Ovary (tissue), 3 donors: ENCODE data around the gene COPZ1.

ENCODE experiments used
- CTCF ChIP-seq, 3 donors: fragments of 450-650 bp in 2 of 3; fragments of 200-600 bp in 1 of 3; IDR thresholded peaks; one replicate each; pipeline versions ENCODE4 v1.5.1 to v1.8.0; 2016 to 2022; ENCODE audit warnings: antibody characterized with exemption in 3 of 3, mild to moderate bottlenecking in 1 of 3
- EP300 ChIP-seq: sonication (generic); formaldehyde crosslinking; IDR thresholded peaks from one replicate; pipeline ENCODE4 v1.6.1; 2017; ENCODE audit warnings: antibody characterized with exemption
- donor health status: DM: no; HTN: no; CAD: no.

DNA sequence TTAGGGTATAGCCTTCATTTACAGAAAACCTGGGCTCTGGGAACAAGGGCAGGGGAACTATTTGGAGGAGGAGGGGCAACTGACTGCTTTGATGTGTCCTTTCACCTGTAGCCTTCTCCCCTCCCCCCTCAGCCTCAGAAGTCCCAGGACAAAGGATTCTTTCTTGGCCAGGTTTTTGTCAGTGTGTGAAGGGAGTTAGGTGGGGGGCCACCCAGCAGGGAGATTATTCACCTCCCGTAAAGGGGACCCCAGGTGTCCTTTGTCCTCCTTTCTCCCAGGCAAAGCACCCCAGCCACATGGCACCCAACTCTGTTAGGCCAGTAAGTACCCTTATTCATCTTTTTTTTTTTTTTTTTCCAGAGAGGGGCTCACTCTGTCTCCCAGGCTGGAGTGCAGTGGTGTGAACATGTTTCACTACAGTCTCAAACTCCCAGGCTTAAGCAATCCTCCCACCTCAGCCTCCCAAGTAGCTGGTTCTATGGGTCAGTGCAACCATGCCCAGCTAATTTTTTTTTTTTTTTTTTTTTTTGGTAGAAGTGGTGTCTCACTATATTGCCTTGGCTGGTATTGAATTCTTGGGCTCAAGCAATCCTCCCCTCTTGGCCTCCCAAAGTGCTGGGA lies 23.4 kb upstream of the COPZ1 start:
- no peak for TF ChIP-seq CTCF (IDR thresholded peaks at IDR 0.05)
- no peak for TF ChIP-seq EP300
